Mesendoderm (in vitro differentiated cells): ENCODE data around the gene PHPT1.

Experiments used
- DNase-seq: peaks from one replicate; pipeline ENCODE4 v3.0.0; 2013
- H2AK5ac ChIP-seq: 2 replicates; pipeline ENCODE4 v1.6.1; 2013; ENCODE audit warnings: low read length, inconsistent platforms
- H2BK120ac ChIP-seq: 2 replicates; pipeline ENCODE4 v1.6.1; 2013; ENCODE audit warnings: low read depth, mild to moderate bottlenecking, low read length, moderate library complexity, mixed read lengths
- H2BK15ac ChIP-seq: replicated peaks from 2 replicates; pipeline ENCODE4 v1.6.1; 2013; ENCODE audit warnings: low read depth, mild to moderate bottlenecking, moderate library complexity
- H2BK5ac ChIP-seq: 2 replicates; pipeline ENCODE4 v1.6.1; 2013; ENCODE audit warnings: low read length, inconsistent platforms
- H3K18ac ChIP-seq: 2 replicates; pipeline ENCODE4 v1.6.1; 2013; ENCODE audit warnings: mild to moderate bottlenecking, low read length, mixed read lengths
- H3K23ac ChIP-seq: one replicate; pipeline ENCODE4 v1.6.1; 2013; ENCODE audit warnings: low read length
- H3K27ac ChIP-seq: 2 replicates; pipeline ENCODE4 v1.5.1; 2013; ENCODE audit warnings: low read depth, mild to moderate bottlenecking, inconsistent platforms, low read length, moderate library complexity
- H3K27me3 ChIP-seq: 2 replicates; pipeline ENCODE4 v1.6.1; 2013; ENCODE audit warnings: low read length, control low read depth, mild to moderate bottlenecking, inconsistent platforms; ENCODE audit not compliant: insufficient read depth, poor library complexity
- H3K36me3 ChIP-seq: 2 replicates; pipeline ENCODE4 v1.6.1; 2013; ENCODE audit warnings: low read length, inconsistent platforms; ENCODE audit not compliant: control insufficient read depth, insufficient read depth
- H3K4ac ChIP-seq: one replicate; pipeline ENCODE4 v1.6.1; 2013; ENCODE audit warnings: low read depth, mild to moderate bottlenecking, low read length, moderate library complexity
- H3K4me1 ChIP-seq: 2 replicates; pipeline ENCODE4 v1.6.1; 2013; ENCODE audit warnings: low read depth, low read length, inconsistent platforms; ENCODE audit not compliant: control insufficient read depth
- H3K4me2 ChIP-seq: 2 replicates; pipeline ENCODE4 v1.6.1; 2013; ENCODE audit warnings: low read length
- H3K4me3 ChIP-seq: 2 replicates; pipeline ENCODE4 v1.5.1; 2013; ENCODE audit warnings: mild to moderate bottlenecking, low read length
- H3K56ac ChIP-seq: one replicate; pipeline ENCODE4 v1.6.1; 2013; ENCODE audit warnings: low read length
- H3K79me1 ChIP-seq: 2 replicates; pipeline ENCODE4 v1.6.1; 2013; ENCODE audit warnings: low read length, inconsistent platforms
- H3K79me2 ChIP-seq: 2 replicates; pipeline ENCODE4 v1.6.1; 2013; ENCODE audit warnings: mild to moderate bottlenecking, low read length; ENCODE audit not compliant: control insufficient read depth, insufficient read depth
- H3K9ac ChIP-seq: 2 replicates; pipeline ENCODE4 v1.6.1; 2013; ENCODE audit warnings: low read length, inconsistent platforms
- H4K5ac ChIP-seq: one replicate; pipeline ENCODE4 v1.6.1; 2013; ENCODE audit warnings: low read length
- H4K8ac ChIP-seq: one replicate; pipeline ENCODE4 v1.6.1; 2013; ENCODE audit warnings: low read depth, mild to moderate bottlenecking, control low read depth, low read length, moderate library complexity
- WGBS: extraction: QIAGEN DNeasy Blood & Tissue Kit; methylation state at CpG from one replicate; pipeline ENCODE4 v1.1.7; 2013; ENCODE audit warnings: low lambda C conversion rate, missing lambda C conversion rate; ENCODE audit not compliant: insufficient coverage; ENCODE audit errors: extremely low coverage; 5-methylcytosine and 5-hydroxymethylcytosine counted together

Gene PHPT1

DNA sequence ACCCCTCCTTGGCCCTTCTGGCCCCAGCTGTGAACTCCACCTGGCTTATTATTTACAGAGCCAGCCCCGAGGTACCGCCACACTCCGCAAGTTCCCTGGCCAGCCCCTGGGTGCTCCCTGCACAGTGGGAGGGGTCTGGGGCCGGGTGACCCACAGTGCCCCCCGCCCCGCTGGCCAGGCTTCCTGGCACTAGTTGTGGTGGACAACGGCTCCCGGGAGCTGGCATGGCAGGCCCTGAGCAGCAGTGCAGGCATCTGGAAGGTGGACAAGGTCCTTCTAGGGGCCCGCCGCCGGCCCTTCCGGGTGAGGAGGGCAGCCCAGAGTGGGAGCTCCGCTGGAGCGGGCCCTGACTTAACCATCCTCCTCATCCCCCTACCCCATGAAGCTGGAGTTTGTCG lies 6.9 kb downstream of the PHPT1 start:
- H2BK120ac ChIP-seq: no peak overlapping the region
- no peak overlapping the region for H3K9ac ChIP-seq
- no peaks in the 10 kb centered on the region for H3K27me3 ChIP-seq
- no peak overlapping the region for H3K4me3 ChIP-seq
- DNase-seq: no peak
- no peaks in the 10 kb centered on the region for H3K36me3 ChIP-seq
- no CpG with 5 or more reads among the region's 15 CpGs for WGBS
- no peaks in the 10 kb centered on the region for H3K79me1 ChIP-seq
- no peak overlapping the region for H3K23ac ChIP-seq
- no peak overlapping the region for H4K5ac ChIP-seq
- H3K18ac ChIP-seq: no peak overlapping the region
- H3K4me1 ChIP-seq: no peaks in the 10 kb centered on the region
- no peak overlapping the region for H2BK5ac ChIP-seq
- H4K8ac ChIP-seq: no peak overlapping the region
- H3K27ac ChIP-seq: no peak overlapping the region
- H3K4me2 ChIP-seq: no peak overlapping the region
- H2AK5ac ChIP-seq: no peak overlapping the region
- no peak overlapping the region for H3K4ac ChIP-seq
- peak overlapping the region; percentile 25 for H3K56ac ChIP-seq
- no peaks in the 10 kb centered on the region for H3K79me2 ChIP-seq
- H2BK15ac ChIP-seq: no peak overlapping the region

GRCh38 chr9:136856541-136857141 lies 7.4 kb downstream of the PHPT1 start:
- Histone ChIP-seq H3K36me3 (no peaks in the 10 kb centered on the region), H4K8ac (no peak overlapping the region), H2BK15ac (no peak overlapping the region), H2BK120ac (no peak overlapping the region), H3K27me3 (no peaks in the 10 kb centered on the region), H3K4me1 (no peaks in the 10 kb centered on the region), H2BK5ac (no peak overlapping the region), H3K79me2 (no peaks in the 10 kb centered on the region), H3K79me1 (no peaks in the 10 kb centered on the region), H3K4ac (no peak overlapping the region), H3K56ac (no peak overlapping the region), H3K9ac (no peak overlapping the region), H3K27ac (no peak overlapping the region), H2AK5ac (no peak overlapping the region), H3K18ac (no peak overlapping the region), H3K4me2 (no peak overlapping the region), H4K5ac (no peak overlapping the region), H3K4me3 (no peak overlapping the region), H3K23ac (no peak overlapping the region)
- no CpG with 5 or more reads among the region's 14 CpGs for WGBS
- no peak for DNase-seq

DNA sequence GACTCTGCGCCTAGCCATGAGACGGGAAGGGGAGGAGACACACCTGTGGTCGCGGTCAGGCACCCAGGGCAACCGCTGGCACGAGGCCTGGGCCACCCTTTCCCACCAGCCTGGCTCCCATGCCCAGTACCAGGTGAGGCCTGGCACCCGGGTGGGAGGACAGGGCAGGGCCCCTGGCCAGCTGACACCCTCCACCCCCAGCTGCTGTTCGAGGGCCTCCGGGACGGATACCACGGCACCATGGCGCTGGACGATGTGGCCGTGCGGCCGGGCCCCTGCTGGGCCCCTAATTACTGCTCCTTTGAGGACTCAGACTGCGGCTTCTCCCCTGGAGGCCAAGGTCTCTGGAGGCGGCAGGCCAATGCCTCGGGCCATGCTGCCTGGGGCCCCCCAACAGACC lies 8.0 kb downstream of the PHPT1 start:
- no peak overlapping the region for H2BK5ac ChIP-seq
- H4K5ac ChIP-seq: no peak overlapping the region
- H2AK5ac ChIP-seq: no peak overlapping the region
- H3K27me3 ChIP-seq: no peaks in the 10 kb centered on the region
- no peaks in the 10 kb centered on the region for H3K36me3 ChIP-seq
- no peak overlapping the region for H2BK120ac ChIP-seq
- no CpG with 5 or more reads among the region's 19 CpGs for WGBS
- no peak overlapping the region for H3K18ac ChIP-seq
- no peak overlapping the region for H3K27ac ChIP-seq
- H3K79me1 ChIP-seq: no peaks in the 10 kb centered on the region
- DNase-seq: no peak
- no peaks in the 10 kb centered on the region for H3K4me1 ChIP-seq
- H3K23ac ChIP-seq: no peak overlapping the region
- no peak overlapping the region for H2BK15ac ChIP-seq
- no peak overlapping the region for H3K9ac ChIP-seq
- no peak overlapping the region for H3K56ac ChIP-seq
- H3K79me2 ChIP-seq: no peaks in the 10 kb centered on the region
- H4K8ac ChIP-seq: no peak overlapping the region
- H3K4ac ChIP-seq: no peak overlapping the region
- H3K4me3 ChIP-seq: no peak overlapping the region
- no peak overlapping the region for H3K4me2 ChIP-seq

DNA sequence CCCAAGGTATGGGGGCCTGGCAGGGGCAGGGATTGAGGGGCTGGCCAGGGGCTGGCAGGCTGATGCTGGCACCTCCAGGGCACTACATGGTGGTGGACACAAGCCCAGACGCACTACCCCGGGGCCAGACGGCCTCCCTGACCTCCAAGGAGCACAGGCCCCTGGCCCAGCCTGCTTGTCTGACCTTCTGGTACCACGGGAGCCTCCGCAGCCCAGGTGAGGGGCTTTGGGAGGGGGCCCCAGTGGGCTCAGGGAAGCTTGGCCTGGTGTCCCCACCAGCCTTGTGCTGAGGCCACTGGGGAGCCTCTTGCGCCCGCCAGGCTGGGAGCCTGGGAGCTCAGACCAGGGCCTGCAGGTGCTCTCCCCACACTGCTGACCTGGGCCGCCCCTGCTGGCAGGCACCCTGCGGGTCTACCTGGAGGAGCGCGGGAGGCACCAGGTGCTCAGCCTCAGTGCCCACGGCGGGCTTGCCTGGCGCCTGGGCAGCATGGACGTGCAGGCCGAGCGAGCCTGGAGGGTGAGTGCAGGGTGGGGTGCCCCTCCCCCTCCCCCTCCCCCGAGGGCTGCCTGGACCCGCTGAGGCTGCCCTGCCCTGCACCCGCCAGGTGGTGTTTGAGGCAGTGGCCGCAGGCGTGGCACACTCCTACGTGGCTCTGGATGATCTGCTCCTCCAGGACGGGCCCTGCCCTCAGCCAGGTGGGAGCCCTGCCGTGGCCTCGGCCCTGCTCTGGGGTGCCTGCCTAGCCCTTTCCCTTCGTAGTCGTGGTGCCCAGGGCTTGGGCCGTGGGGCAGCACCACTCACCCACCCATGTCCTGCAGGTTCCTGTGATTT lies 8.6 kb downstream of the PHPT1 start:
- no peaks in the 10 kb centered on the region for H3K79me1 ChIP-seq
- H3K23ac ChIP-seq: no peak overlapping the region
- no peaks in the 10 kb centered on the region for H3K4me1 ChIP-seq
- no peak overlapping the region for H3K56ac ChIP-seq
- peaks cover 1% of the 10 kb centered on the region for H3K36me3 ChIP-seq
- H3K27me3 ChIP-seq: no peaks in the 10 kb centered on the region
- H2AK5ac ChIP-seq: no peak overlapping the region
- no peak overlapping the region for H3K27ac ChIP-seq
- no peak overlapping the region for H2BK15ac ChIP-seq
- no peak overlapping the region for H4K8ac ChIP-seq
- no peak overlapping the region for H4K5ac ChIP-seq
- H3K4me3 ChIP-seq: no peak overlapping the region
- no peaks in the 10 kb centered on the region for H3K79me2 ChIP-seq
- no peak overlapping the region for H3K18ac ChIP-seq
- no peak for DNase-seq
- no peak overlapping the region for H2BK120ac ChIP-seq
- WGBS: no CpG with 5 or more reads among the region's 29 CpGs
- H3K4me2 ChIP-seq: no peak overlapping the region
- H2BK5ac ChIP-seq: no peak overlapping the region
- H3K4ac ChIP-seq: no peak overlapping the region
- H3K9ac ChIP-seq: no peak overlapping the region

- H2BK15ac ChIP-seq: no peak overlapping the region
- no peak overlapping the region for H2AK5ac ChIP-seq
- no peak overlapping the region for H3K4me2 ChIP-seq
- H3K36me3 ChIP-seq: peaks cover 7% of the 10 kb centered on the region
- no peak overlapping the region for H3K56ac ChIP-seq
- H3K18ac ChIP-seq: no peak overlapping the region
- no peak overlapping the region for H4K5ac ChIP-seq
- H3K4me1 ChIP-seq: no peaks in the 10 kb centered on the region
- no peaks in the 10 kb centered on the region for H3K79me2 ChIP-seq
- no peaks in the 10 kb centered on the region for H3K27me3 ChIP-seq
- no peak overlapping the region for H2BK5ac ChIP-seq
- H3K4me3 ChIP-seq: no peak overlapping the region
- H3K79me1 ChIP-seq: peaks cover under 1% of the 10 kb centered on the region
- WGBS: no CpG with 5 or more reads among the region's 15 CpGs
- H3K9ac ChIP-seq: no peak overlapping the region
- DNase-seq: no peak
- no peak overlapping the region for H3K27ac ChIP-seq
- no peak overlapping the region for H3K23ac ChIP-seq
- no peak overlapping the region for H4K8ac ChIP-seq
- H3K4ac ChIP-seq: no peak overlapping the region
- no peak overlapping the region for H2BK120ac ChIP-seq
These were observed 9.2 kb downstream of the PHPT1 start for GRCh38 chr9:136858452-136858843.
